GM18519 (cell line): ENCODE measurements around the gene IQCH.
"Not testable (repeated sequence)": the region's sequence is repeated elsewhere in the genome, so short reads cannot be mapped to it uniquely, and the experiment has no call there.

ENCODE experiments used
- ATAC-seq: cut with Tn5 transposase; IDR thresholded peaks from one replicate; pipeline ENCODE4 v1.9.1; 2021; ENCODE audit warnings: mild to moderate bottlenecking, moderate library complexity; ENCODE audit not compliant: unreplicated experiment, low FRiP score

Gene IQCH

GRCh38 chr15:67343206-67343605 is 88.6 kb downstream of the IQCH start:
- no peak for ATAC-seq

- ATAC-seq: no peak
Observed at GRCh38 chr15:67349634-67350033, 95.0 kb downstream of the IQCH start.

- ATAC-seq: no peak
Observed at GRCh38 chr15:67350042-67350441, 95.5 kb downstream of the IQCH start.

- ATAC-seq: no peak
Observed at GRCh38 chr15:67358391-67358790, 103.8 kb downstream of the IQCH start.

- no peak for ATAC-seq
Observed at GRCh38 chr15:67358812-67359211, 104.2 kb downstream of the IQCH start.

- no peak for ATAC-seq
Observed at GRCh38 chr15:67359431-67360079, 105.0 kb downstream of the IQCH start.

- ATAC-seq: no peak
Observed at GRCh38 chr15:67361100-67361499, 106.5 kb downstream of the IQCH start.

GRCh38 chr15:67363712-67364111 is 109.1 kb downstream of the IQCH start:
- ATAC-seq: not testable (repeated sequence)

GRCh38 chr15:67365994-67366393 is 111.4 kb downstream of the IQCH start:
- ATAC-seq: no peak

GRCh38 chr15:67366904-67367303 is 112.3 kb downstream of the IQCH start:
- no peak for ATAC-seq

- no peak for ATAC-seq
Observed at GRCh38 chr15:67369359-67369998, 114.9 kb downstream of the IQCH start.

- ATAC-seq: no peak
Observed at GRCh38 chr15:67370206-67370954, 115.8 kb downstream of the IQCH start.

GRCh38 chr15:67372543-67372942 is 118.0 kb downstream of the IQCH start:
- ATAC-seq: no peak

- no peak for ATAC-seq
Observed at GRCh38 chr15:67372986-67373675, 118.5 kb downstream of the IQCH start.

GRCh38 chr15:67373971-67374370 is 119.4 kb downstream of the IQCH start:
- no peak for ATAC-seq

GRCh38 chr15:67379530-67379929 is 124.9 kb downstream of the IQCH start:
- no peak for ATAC-seq

GRCh38 chr15:67380921-67381320 is 126.3 kb downstream of the IQCH start:
- ATAC-seq: no peak

GRCh38 chr15:67381416-67382045 is 126.9 kb downstream of the IQCH start:
- ATAC-seq: no peak

GRCh38 chr15:67382723-67383122 is 128.1 kb downstream of the IQCH start:
- no peak for ATAC-seq

GRCh38 chr15:67383899-67384298 is 129.3 kb downstream of the IQCH start:
- no peak for ATAC-seq

- ATAC-seq: no peak
Observed at GRCh38 chr15:67384761-67385160, 130.2 kb downstream of the IQCH start.
